GM10248 (cell line): ENCODE measurements around the gene GALNT13.

Experiments
- CTCF ChIA-PET: fragments of 300-600 bp; sonication (Branson Sonifier 250); formaldehyde crosslinking; extraction: SDS; loops from one replicate; lab custom pipeline; 2021; ENCODE audit warnings: antibody characterized with exemption; lab: Yijun Ruan, JAX
- POLR2A ChIA-PET: fragments of 350-650 bp; sonication (Branson Sonifier 250); formaldehyde crosslinking; extraction: SDS; loops from one replicate; lab custom pipeline; 2020; ENCODE audit warnings: antibody characterized with exemption; lab: Yijun Ruan, JAX
- DNase-seq: peaks from one replicate; pipeline ENCODE4 v3.0.0; 2012; ENCODE audit errors: extremely low spot score
- TF ChIP-seq, protein P1 (sequence below): IDR thresholded peaks from 2 replicates; pipeline ENCODE4 v1.5.1; 2012; ENCODE audit warnings: mild to moderate bottlenecking, low read depth; ENCODE audit errors: extremely low read depth, missing control alignments, control extremely low read depth

Gene GALNT13

DNA sequence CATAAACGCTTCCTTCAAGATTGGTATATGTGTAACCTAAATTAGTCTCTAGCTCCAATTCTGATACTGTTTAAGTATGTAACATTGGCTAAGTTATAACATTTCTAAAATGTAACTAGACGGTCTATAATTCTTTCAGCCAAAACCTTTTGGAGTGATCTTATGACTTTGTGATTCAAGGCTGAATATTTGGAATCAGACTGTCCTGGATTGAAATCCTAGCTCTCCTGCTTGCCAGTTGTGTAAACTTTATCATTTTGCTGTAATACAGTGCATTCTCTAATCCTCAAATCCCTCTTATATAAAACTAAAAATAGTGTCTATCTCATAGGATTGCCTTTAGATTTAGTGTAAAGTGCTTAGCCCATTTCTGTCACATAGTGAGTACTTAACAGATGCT is 489.6 kb downstream of the GALNT13 start:
- ChIA-PET POLR2A (no interaction called here), CTCF (no interaction called here)
- DNase-seq, result no peak
- TF ChIP-seq, protein P1, sequence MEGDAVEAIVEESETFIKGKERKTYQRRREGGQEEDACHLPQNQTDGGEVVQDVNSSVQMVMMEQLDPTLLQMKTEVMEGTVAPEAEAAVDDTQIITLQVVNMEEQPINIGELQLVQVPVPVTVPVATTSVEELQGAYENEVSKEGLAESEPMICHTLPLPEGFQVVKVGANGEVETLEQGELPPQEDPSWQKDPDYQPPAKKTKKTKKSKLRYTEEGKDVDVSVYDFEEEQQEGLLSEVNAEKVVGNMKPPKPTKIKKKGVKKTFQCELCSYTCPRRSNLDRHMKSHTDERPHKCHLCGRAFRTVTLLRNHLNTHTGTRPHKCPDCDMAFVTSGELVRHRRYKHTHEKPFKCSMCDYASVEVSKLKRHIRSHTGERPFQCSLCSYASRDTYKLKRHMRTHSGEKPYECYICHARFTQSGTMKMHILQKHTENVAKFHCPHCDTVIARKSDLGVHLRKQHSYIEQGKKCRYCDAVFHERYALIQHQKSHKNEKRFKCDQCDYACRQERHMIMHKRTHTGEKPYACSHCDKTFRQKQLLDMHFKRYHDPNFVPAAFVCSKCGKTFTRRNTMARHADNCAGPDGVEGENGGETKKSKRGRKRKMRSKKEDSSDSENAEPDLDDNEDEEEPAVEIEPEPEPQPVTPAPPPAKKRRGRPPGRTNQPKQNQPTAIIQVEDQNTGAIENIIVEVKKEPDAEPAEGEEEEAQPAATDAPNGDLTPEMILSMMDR, result no peak

DNA sequence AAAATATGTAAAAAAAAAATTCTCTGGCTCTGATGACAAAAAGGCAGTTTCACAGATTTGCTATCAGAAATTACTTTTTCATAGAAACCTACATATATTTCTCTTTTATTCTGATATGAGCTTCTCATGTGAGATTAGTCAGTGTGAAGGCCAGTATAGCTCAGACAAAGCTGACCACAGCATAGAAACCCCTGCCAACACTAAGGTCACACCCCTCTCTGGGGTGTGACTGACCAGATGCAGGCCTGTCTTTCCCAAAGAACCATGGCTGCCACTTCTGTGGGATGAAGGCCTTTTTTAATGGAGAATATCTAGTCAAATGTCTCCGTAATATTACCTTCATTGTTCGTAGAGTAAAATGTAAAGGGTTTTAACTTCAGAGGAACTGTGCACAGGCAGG is 496.4 kb downstream of the GALNT13 start:
- ChIA-PET POLR2A (no interaction called here), CTCF (no interaction called here)
- no peak for DNase-seq
- TF ChIP-seq, protein P1, result no peak

DNA sequence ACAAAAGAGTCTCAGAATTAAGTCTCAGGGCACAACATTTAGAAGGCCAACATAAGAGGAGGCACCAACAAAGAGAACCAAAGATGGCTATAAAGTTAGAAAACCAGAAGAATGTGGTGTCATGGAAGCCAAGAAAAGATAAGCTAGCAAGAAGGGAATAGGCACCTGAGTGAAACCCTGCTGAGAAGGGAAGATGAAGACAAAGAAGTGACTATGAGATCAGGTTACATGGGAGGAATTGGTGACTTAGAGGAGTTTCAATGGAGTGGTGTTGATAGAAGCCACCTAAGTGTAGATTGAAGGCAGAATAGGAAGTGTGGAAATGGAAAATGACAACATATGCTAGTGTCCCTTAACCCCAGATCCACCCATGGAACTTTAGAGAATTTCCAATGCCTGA is 499.2 kb downstream of the GALNT13 start:
- ChIA-PET POLR2A (no interaction called here), CTCF (interaction anchor here (0.9 kb wide), 1 partner anchor 11 kb away, joined by 3 read pairs; no protein-coding TSS in a partner anchor)
- TF ChIP-seq, protein P1, result no peak
- no peak for DNase-seq

DNA sequence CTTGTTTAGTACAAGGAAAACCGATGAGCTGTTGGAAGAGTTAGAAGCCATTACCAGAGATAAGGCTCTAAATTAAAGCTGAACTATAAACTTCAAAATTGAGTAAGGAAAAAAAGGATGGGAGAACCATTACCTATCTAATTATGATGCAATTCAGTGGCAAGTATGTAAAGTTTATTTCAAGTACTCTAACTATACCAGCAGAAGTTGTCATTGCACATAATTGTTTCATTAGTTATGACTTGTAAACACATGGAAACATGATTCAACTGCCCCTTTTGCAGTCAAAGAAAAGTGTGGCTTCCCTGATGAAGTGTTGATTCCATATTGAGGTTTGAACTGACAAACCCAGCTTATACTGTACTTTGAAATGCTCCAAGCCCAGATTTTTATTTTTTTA is 502.7 kb downstream of the GALNT13 start:
- TF ChIP-seq, protein P1, result no peak
- DNase-seq, result no peak
- ChIA-PET POLR2A (no interaction called here), CTCF (interaction anchor here (1.5 to 2.4 kb wide), 3 partner anchors 10 to 31 kb away, joined by 3 to 8 read pairs (median 4); no protein-coding TSS in a partner anchor)

DNA sequence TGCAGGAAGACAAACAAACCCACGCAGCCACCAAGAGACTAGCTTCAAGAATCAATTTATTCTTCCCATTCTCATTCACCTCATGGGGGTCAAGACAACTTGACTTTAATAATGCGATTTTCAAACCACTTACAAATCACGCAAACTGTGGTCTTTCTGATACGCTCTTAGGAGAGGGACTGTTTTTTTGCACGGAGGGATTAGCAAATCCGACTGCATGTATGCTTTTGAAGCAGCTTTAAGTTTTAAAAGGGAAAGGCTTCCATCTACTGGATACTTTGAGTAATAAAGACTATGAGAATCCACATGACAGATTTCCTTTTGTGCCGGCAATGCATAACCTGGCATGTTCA is 503.8 kb downstream of the GALNT13 start:
- POLR2A ChIA-PET, result no interaction called here
- DNase-seq, result no peak
- CTCF ChIA-PET, result interaction anchor here (0.9 to 2.4 kb wide), 6 partner anchors 13 to 232 kb away, joined by 3 to 8 read pairs (median 4); no protein-coding TSS in a partner anchor

DNA sequence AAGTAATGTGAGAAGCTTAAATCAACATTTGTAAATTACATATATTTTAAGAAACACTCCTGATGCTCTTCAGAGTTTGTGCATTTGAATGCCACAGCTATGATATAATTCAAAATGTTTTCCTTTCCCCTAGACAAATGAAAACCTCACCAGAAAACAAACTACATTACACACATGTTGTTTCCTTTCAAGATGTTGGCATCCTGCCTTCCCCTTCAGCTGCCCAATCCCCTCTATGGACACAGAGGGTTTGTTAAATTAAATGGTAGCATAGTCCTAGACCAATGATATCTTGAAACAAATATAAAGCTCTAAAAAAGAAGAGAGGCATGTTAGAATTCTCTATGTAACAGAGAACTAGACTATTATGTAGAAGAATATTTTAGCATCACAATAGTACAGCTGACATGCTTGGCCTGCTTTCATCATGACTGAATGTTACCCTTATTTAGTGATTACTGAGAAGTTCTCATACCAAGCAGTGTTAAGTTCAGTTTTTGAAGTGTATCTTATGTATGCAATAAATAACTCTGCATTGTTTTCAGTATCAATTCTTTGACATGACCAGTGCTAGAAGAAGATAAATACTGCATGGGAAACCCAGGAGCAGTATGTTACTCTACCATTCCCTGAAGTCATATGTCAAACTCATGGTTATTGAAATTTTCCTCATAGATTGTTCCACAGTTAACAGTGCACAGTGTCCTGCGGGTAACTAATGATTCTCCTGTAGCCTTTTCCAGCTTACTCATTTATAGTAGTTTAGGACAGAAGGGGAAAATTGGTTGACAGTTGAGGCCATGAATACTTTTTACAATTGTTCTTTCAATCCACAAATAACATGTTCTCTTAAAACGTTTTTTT is 510.4 kb downstream of the GALNT13 start:
- ChIA-PET CTCF (interaction anchor here (0.9 kb wide), 1 partner anchor 11 kb away, joined by 3 read pairs; no protein-coding TSS in a partner anchor), POLR2A (no interaction called here)
- TF ChIP-seq, protein P1, result no peak
- no peak for DNase-seq

More for the DNA sequence above, 503.8 kb downstream of the GALNT13 start:
- TF ChIP-seq, protein P1, result peak; percentile 11
